Gastrocnemius medialis (tissue), 4 donors: ENCODE measurements around the gene IRF2. TPM values are rescaled to one million over a fixed set of nuclear protein-coding genes. Genes with fewer than 3 reads are reported as not detected.

Source experiments
- ATAC-seq, 2 donors: fragments of 150-250 bp; one replicate each; pipeline ENCODE4 v1.9.1; 2016
- DNase-seq, 2 donors: peaks; one replicate each; pipeline ENCODE4 v3.0.0-alpha.2; 2019
- H3K27ac ChIP-seq, 4 donors: fragments of 200-600 bp; sonication (generic); 1 replicate in 1 of 4; 2 replicates in 3 of 4; pipeline ENCODE4 v1.5.1; 2016 to 2018; ENCODE audit warnings: mild to moderate bottlenecking in 2 of 4, moderate library complexity in 1 of 4
- H3K27me3 ChIP-seq, 3 donors: fragments of 200-600 bp; sonication (generic) in 2 of 3; 1 replicate in 1 of 3; 2 replicates in 2 of 3; pipeline versions ENCODE4 v1.5.1 to v1.6.0; 2016 to 2019; ENCODE audit warnings: mild to moderate bottlenecking in 1 of 3, moderate library complexity in 1 of 3
- H3K36me3 ChIP-seq, 2 donors: fragments of 200-600 bp; sonication (generic) in 1 of 2; one replicate each; pipeline ENCODE4 v1.5.1; 2017 to 2018
- H3K4me1 ChIP-seq, 2 donors: fragments of 200-600 bp; sonication (generic) in 1 of 2; one replicate each; pipeline ENCODE4 v1.5.1; 2016 to 2017; ENCODE audit warnings: mild to moderate bottlenecking in 2 of 2
- H3K4me3 ChIP-seq, 4 donors: fragments of 200-600 bp; sonication (generic) in 3 of 4; 1 replicate in 1 of 4; 2 replicates in 3 of 4; pipeline ENCODE4 v1.5.1; 2016 to 2019; ENCODE audit warnings: mild to moderate bottlenecking in 2 of 4
- H3K9me3 ChIP-seq, 3 donors: fragments of 200-600 bp; sonication (generic) in 2 of 3; 1 replicate in 1 of 3; 2 replicates in 2 of 3; pipeline ENCODE4 v1.5.1; 2016 to 2019
- CTCF ChIP-seq, 5 experiments: fragments of 450-650 bp in 3 of 5; fragments of 200-600 bp in 2 of 5; sonication (generic) in 2 of 5; IDR thresholded peaks in 4 of 5; conservative IDR thresholded peaks in 1 of 5; 1 replicate in 4 of 5; 2 replicates in 1 of 5; pipeline ENCODE4 v1.5.1; 2016 to 2019; ENCODE audit warnings: antibody characterized with exemption in 5 of 5, mild to moderate bottlenecking in 3 of 5, moderate library complexity in 3 of 5
- POLR2A ChIP-seq, 2 donors: fragments of 450-650 bp; IDR thresholded peaks; one replicate each; pipeline ENCODE4 v1.6.1; 2017; ENCODE audit warnings: antibody characterized with exemption in 2 of 2, mild to moderate bottlenecking in 2 of 2, moderate library complexity in 2 of 2
- in situ Hi-C, 4 donors: fragments of 200-750 bp; cut with MboI; loops; one replicate each; pipeline versions ENCODE4 v1.15.0 to v1.8.0; 2017; ENCODE audit warnings: low sequenced_read_pairs in 4 of 4
- intact Hi-C: fragments of 100-400 bp; cut with DNase I; formaldehyde crosslinking; loops from one replicate; pipeline ENCODE4 v1.15.1; 2023; ENCODE audit warnings: low total_unique reads
- total RNA-seq, 4 donors: library from RNA; depleted of rRNA; stranded (reverse); fragments of >200 nt; gene quantifications; one replicate each; pipeline versions ENCODE4 v1.1.0 to v1.2.3, GENCODE V29; 2016

Gene IRF2
- total RNA-seq: 10 to 100 TPM; 20.9 to 37.1 (median 32.8) TPM

- peak; percentile 96 to 97 for TF ChIP-seq POLR2A (IDR thresholded peaks at IDR 0.05)
- TF ChIP-seq CTCF (IDR thresholded peaks at IDR 0.05 in 4 of 5, conservative IDR thresholded peaks at IDR 0.05 in 1 of 5): peak in 3 of 5 experiments; percentile 7 to 44 (median 36)
- H3K27ac ChIP-seq: peak within 1 kb of the TSS; percentile 96 to 100 (median 98)
- intact Hi-C loops (loop anchor here (1.0 to 10.0 kb wide), 8 partner anchors 57 to 350 kb away; partner anchors contain the start of genes ACSL1, CASP3 and PRIMPOL), in situ Hi-C loops (loop anchor here in 1 of 4 donors (10.0 kb wide), 2 partner anchors 60 to 80 kb away; no protein-coding TSS in a partner anchor)
- no peaks in the 10 kb centered on the region for H3K27me3 ChIP-seq
- no peaks in the 10 kb centered on the region for H3K36me3 ChIP-seq
- peaks cover 51 to 54% of the 10 kb centered on the region in 2 donors for H3K4me1 ChIP-seq
- DNase-seq (peak; percentile 97), ATAC-seq (peak; percentile 77)
- peak within 1 kb of the TSS; percentile 83 to 98 (median 92) for H3K4me3 ChIP-seq
- H3K9me3 ChIP-seq: no peaks in the 10 kb centered on the region
Observed at GRCh38 chr4:184474263-184475095, at the start of gene IRF2. Gene IRF2 (minus strand): TSS chr4:184474550. CDS start chr4:184429064, 45,486 bp downstream.

- no peak for TF ChIP-seq CTCF (IDR thresholded peaks at IDR 0.05 in 4 of 5, conservative IDR thresholded peaks at IDR 0.05 in 1 of 5)
- no peak for TF ChIP-seq POLR2A (IDR thresholded peaks at IDR 0.05)
- intact Hi-C loops: no loop called here
- H3K27me3 ChIP-seq: no peaks in the 10 kb centered on the region
- ATAC-seq (no peak), DNase-seq (no peak)
- no peak overlapping the region for H3K27ac ChIP-seq
- H3K9me3 ChIP-seq: no peaks in the 10 kb centered on the region
- peaks cover 4 to 5% of the 10 kb centered on the region in 2 donors for H3K4me1 ChIP-seq
- H3K36me3 ChIP-seq: no peaks in the 10 kb centered on the region
- no peak overlapping the region for H3K4me3 ChIP-seq
- in situ Hi-C loops: no loop called here
Observed at GRCh38 chr4:184515606-184516005, 41.3 kb upstream of the IRF2 start.

- Histone ChIP-seq H3K4me3 (no peak overlapping the region), H3K36me3 (no peaks in the 10 kb centered on the region), H3K27ac (peak overlapping the region in 1 of 4 donors; percentile 31), H3K4me1 (peaks cover 4 to 5% of the 10 kb centered on the region in 2 donors), H3K9me3 (no peaks in the 10 kb centered on the region), H3K27me3 (no peaks in the 10 kb centered on the region)
- ATAC-seq (peak; percentile 78 to 85), DNase-seq (peak; percentile 15 to 37)
- TF ChIP-seq CTCF (IDR thresholded peaks at IDR 0.05 in 4 of 5, conservative IDR thresholded peaks at IDR 0.05 in 1 of 5) (no peak), POLR2A (IDR thresholded peaks at IDR 0.05) (no peak)
- in situ Hi-C loops: no loop called here
- intact Hi-C loops: no loop called here
Observed at GRCh38 chr4:184514121-184514988, 40.0 kb upstream of the IRF2 start.

GRCh38 chr4:184513802-184514120 lies 39.4 kb upstream of the IRF2 start:
- ATAC-seq (no peak), DNase-seq (no peak)
- Histone ChIP-seq H3K36me3 (no peaks in the 10 kb centered on the region), H3K27ac (no peak overlapping the region), H3K9me3 (no peaks in the 10 kb centered on the region), H3K4me1 (peaks cover 4 to 5% of the 10 kb centered on the region in 2 donors), H3K27me3 (no peaks in the 10 kb centered on the region), H3K4me3 (no peak overlapping the region)
- TF ChIP-seq CTCF (IDR thresholded peaks at IDR 0.05 in 4 of 5, conservative IDR thresholded peaks at IDR 0.05 in 1 of 5) (no peak), POLR2A (IDR thresholded peaks at IDR 0.05) (no peak)
- intact Hi-C loops: no loop called here
- in situ Hi-C loops: no loop called here
